Urinary bladder (tissue), 4 donors: ENCODE results near the gene RANBP2. TPM values are rescaled to one million over a fixed set of nuclear protein-coding genes. Genes with fewer than 3 reads are reported as not detected.
"Not testable (repeated sequence)": the region's sequence is repeated elsewhere in the genome, so short reads cannot be mapped to it uniquely, and the experiment has no call there.

ENCODE experiments used
- DNase-seq: peaks from one replicate; pipeline ENCODE4 v3.0.0-alpha.2; 2015; ENCODE audit errors: extremely low spot score
- H3K27ac ChIP-seq: one replicate; pipeline ENCODE4 v1.5.1; 2013; ENCODE audit warnings: low read depth, mild to moderate bottlenecking, moderate library complexity
- H3K36me3 ChIP-seq: one replicate; pipeline ENCODE4 v1.6.1; 2013; ENCODE audit warnings: mild to moderate bottlenecking, moderate library complexity; ENCODE audit not compliant: insufficient read depth
- H3K4me1 ChIP-seq: one replicate; pipeline ENCODE4 v1.6.1; 2013; ENCODE audit warnings: mild to moderate bottlenecking, moderate library complexity; ENCODE audit not compliant: insufficient read depth
- H3K4me3 ChIP-seq: one replicate; pipeline ENCODE4 v1.5.1; 2013; ENCODE audit warnings: low read depth, low read length
- WGBS: extraction: QIAGEN DNeasy Blood & Tissue Kit; methylation state at CpG from one replicate; pipeline ENCODE4 v1.1.7; 2013; 5-methylcytosine and 5-hydroxymethylcytosine counted together
- polyA plus RNA-seq: library from polyadenylated mRNA; stranded (reverse); fragments of 200-250 nt; gene quantifications from one replicate; pipeline ENCODE4 v1.2.3, GENCODE V29; 2013
- total RNA-seq: library from RNA; depleted of rRNA; stranded (reverse); fragments of >200 nt; gene quantifications from one replicate; pipeline ENCODE4 v1.2.3, GENCODE V29; 2014
- donor health status: healthy with polysubstance abuse.
- donor health status: healthy.

RANBP2 gene
- total RNA-seq (121 TPM), polyA plus RNA-seq (19.2 TPM)

- H3K4me3 ChIP-seq = peak within 1 kb of the TSS; percentile 59
- under 1% methylated on average over 97 of the region's 97 CpGs for WGBS
- peak within 1 kb of the TSS; percentile 99 for H3K27ac ChIP-seq
- no peaks in the 10 kb centered on the region for H3K36me3 ChIP-seq
- DNase-seq = peak; percentile 85
- no peaks in the 10 kb centered on the region for H3K4me1 ChIP-seq
Observed at GRCh38 chr2:108719149-108720044, at the start of gene RANBP2. TSS of gene RANBP2 (plus strand) at chr2:108719482. CDS start at chr2:108719607, 125 bp downstream.

DNA sequence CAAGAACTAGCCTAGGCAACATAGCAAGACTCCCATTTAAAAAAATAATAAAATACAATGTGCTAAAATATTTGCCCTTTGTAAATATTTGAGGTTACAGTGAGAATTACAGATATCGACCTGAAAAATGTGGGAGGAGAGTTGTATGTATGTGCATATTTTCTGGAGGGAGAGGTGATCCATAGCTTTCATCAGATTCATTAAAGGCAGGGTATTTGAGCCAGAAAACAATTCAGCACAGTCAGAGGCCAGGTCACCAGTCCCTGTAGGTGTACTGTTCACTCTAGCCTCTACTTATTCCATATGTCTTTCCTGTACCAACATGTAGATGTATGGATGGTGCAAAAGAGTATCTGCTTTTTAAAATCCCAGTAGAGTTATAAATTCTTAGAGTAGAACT, 49.0 kb upstream of the RANBP2 start:
- not testable (repeated sequence) for H3K4me1 ChIP-seq, H3K27ac ChIP-seq, H3K36me3 ChIP-seq, H3K4me3 ChIP-seq, DNase-seq
- 78% methylated on average over 1 of the region's 1 CpG for WGBS

DNA sequence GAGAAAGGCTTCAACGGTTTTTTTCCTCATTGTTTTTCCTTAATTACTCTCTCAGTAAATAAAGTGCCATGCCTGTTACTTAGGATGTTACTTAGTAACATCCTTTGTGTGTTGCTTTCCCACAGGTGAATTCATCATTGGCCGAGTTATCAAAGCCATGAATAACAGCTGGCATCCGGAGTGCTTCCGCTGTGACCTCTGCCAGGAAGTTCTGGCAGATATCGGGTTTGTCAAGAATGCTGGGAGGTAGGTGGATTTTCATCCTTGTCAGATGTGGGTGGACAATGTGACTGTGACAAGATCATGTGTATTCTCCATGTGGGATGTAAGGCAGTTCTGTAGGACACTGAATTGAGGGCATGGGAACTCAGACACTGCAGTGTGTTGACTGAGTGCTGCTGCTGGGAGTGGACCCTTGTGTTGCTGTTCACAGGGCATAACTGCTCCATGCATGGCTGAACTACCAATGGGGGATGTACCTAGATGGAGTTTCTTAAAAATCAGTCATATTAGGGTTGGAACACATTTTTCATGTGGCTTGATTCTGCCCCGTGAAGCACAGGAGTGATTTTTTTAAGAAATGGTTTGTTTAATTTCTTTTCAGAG, 47.0 kb upstream of the RANBP2 start:
- H3K4me3 ChIP-seq, DNase-seq, H3K36me3 ChIP-seq, H3K4me1 ChIP-seq, H3K27ac ChIP-seq: not testable (repeated sequence)
- 81% methylated on average over 1 of the region's 6 CpGs for WGBS

GRCh38 chr2:108676522-108676921, 42.8 kb upstream of the RANBP2 start:
- not testable (repeated sequence) for H3K4me3 ChIP-seq, H3K36me3 ChIP-seq, H3K27ac ChIP-seq, DNase-seq, H3K4me1 ChIP-seq
- WGBS = no CpG with 5 or more reads among the region's 1 CpG

DNA sequence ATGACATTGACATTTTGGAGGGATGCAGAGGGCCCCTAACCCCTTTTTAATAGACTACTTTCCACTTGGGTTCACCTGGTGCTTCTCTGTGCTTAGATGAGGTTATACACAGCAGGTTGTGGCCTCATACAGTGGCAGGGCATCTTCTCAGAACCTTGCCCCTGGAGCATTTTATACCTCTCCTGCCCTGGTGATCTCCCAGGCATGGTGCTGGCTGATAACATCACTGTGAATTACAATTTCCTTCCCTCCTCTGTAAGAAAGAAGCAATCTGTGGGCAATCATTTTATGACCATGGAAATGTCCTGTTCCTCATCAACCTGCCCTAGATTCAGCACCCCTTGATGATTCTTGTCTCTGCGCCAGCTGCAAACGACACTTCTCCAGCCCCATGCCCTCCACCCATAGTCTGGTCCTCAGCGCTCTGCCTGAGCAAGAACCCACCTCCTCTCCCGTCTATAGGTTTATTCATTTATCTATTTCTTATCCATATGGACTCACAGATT, 42.0 kb upstream of the RANBP2 start:
- 85% methylated on average over 4 of the region's 4 CpGs for WGBS
- not testable (repeated sequence) for H3K27ac ChIP-seq, H3K36me3 ChIP-seq

GRCh38 chr2:108678198-108678651, 41.1 kb upstream of the RANBP2 start:
- H3K27ac ChIP-seq, H3K4me3 ChIP-seq, H3K4me1 ChIP-seq, DNase-seq, H3K36me3 ChIP-seq: not testable (repeated sequence)
- WGBS = 34% methylated on average over 4 of the region's 4 CpGs

More for the DNA sequence above, 42.0 kb upstream of the RANBP2 start:
- H3K4me1 ChIP-seq, DNase-seq, H3K4me3 ChIP-seq: not testable (repeated sequence)

GRCh38 chr2:108680805-108681204, 38.5 kb upstream of the RANBP2 start:
- H3K27ac ChIP-seq, H3K4me3 ChIP-seq, DNase-seq, H3K4me1 ChIP-seq, H3K36me3 ChIP-seq: not testable (repeated sequence)
- no CpG with 5 or more reads among the region's 2 CpGs for WGBS

DNA sequence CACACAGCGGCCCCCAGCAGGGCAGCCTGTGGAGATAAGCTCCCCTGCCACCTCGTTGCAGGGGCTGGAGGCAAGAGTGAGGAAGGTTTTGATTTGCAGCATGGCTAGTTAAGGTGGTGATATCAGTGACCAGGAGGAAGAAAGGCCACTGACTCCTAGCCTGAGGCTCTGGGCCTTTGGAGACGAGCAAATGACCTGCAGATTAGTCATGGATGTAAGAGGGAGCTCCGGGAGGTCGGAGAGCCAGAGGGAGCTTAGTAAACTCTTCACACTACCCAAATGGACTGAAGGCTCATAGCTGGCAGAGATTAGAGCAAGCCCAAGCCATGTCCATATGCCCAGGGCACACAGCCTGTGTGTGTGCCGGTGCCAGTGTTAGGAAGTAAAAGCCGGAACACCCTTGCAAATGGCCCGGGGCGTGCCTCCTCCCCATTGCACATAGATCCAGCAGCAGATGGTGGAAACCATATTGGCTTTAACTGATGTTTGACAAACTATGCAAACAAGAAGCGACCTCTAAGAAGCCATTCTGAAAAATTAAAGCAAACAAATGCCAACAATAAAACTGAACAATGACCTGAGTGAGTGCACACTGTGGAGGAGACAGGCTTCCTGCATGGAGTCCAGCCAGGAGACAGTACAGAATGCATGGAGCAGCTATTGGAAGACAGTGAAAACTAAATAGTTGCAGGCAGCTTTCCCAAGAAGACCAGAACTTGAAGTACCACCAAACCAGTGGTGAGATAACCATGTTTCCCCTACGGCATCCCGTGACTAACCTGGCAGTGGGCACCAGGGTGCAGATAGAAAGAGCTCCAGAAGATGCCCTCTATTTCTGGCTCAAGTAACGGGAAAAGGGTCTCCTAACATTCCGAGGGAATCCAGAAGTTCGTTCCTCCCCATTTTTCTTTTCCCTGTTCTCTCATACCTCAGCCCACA, 30.2 kb upstream of the RANBP2 start:
- WGBS = 76% methylated on average over 8 of the region's 15 CpGs
- H3K4me3 ChIP-seq, H3K4me1 ChIP-seq, H3K36me3 ChIP-seq, DNase-seq, H3K27ac ChIP-seq: not testable (repeated sequence)

GRCh38 chr2:108690001-108690400, 29.3 kb upstream of the RANBP2 start:
- WGBS = no CpG with 5 or more reads among the region's 1 CpG
- not testable (repeated sequence) for H3K36me3 ChIP-seq, DNase-seq, H3K27ac ChIP-seq, H3K4me3 ChIP-seq, H3K4me1 ChIP-seq

GRCh38 chr2:108691447-108691846, 27.8 kb upstream of the RANBP2 start:
- no peak overlapping the region for H3K27ac ChIP-seq

DNA sequence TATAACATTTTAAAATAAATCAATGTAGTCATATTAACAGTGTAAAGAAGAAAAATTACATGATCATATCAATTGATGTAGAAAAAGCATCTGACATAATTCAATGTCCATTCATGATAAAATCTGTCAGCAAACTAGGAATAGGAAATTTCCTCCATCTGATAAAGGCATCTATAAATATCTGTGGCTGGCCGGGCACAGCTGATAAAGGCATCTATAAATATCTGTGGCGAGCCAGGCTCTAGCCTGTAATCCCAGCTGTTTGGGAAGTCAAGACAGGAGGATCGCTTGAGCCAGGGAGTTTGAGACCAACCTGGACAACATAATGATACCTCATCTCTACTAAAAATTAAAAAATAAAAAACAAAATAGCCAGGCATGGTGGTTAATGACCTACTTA, 18.1 kb upstream of the RANBP2 start:
- no peaks in the 10 kb centered on the region for H3K36me3 ChIP-seq
- no peak for DNase-seq
- H3K4me1 ChIP-seq = no peaks in the 10 kb centered on the region
- 11% methylated on average over 3 of the region's 3 CpGs for WGBS
- H3K27ac ChIP-seq = no peak overlapping the region
- H3K4me3 ChIP-seq = no peak overlapping the region

More at GRCh38 chr2:108691447-108691846, 27.8 kb upstream of the RANBP2 start:
- no peaks in the 10 kb centered on the region for H3K4me1 ChIP-seq
- H3K36me3 ChIP-seq = no peaks in the 10 kb centered on the region
- DNase-seq = no peak
- 98% methylated on average over 7 of the region's 7 CpGs for whole genome bisulfite sequencing
- no peak overlapping the region for H3K4me3 ChIP-seq

DNA sequence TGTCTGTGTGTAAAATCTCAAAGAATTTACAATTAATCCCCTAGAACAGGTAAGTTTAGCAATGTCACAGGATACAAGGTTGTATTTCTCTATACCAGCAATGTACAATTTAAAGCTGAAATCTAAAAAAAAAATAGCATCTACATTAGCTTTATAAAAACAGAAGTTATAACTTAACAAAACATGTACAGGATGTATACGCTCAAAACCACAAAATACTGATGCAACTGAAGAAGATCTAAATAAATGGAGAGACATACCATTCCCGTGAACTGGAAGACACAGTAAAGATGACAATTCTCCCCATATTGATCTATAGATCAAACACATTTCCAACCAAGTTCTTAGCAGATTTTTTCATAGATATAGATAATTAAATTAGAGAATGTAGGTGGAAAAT, 17.5 kb upstream of the RANBP2 start:
- no peak for DNase-seq
- Histone ChIP-seq H3K4me3 (no peak overlapping the region), H3K36me3 (no peaks in the 10 kb centered on the region), H3K27ac (no peak overlapping the region), H3K4me1 (no peaks in the 10 kb centered on the region)
- 73% methylated on average over 2 of the region's 2 CpGs for WGBS

GRCh38 chr2:108704871-108705270, 14.4 kb upstream of the RANBP2 start:
- WGBS = 83% methylated on average over 1 of the region's 1 CpG
- H3K27ac ChIP-seq = no peak overlapping the region
- no peaks in the 10 kb centered on the region for H3K36me3 ChIP-seq

More at GRCh38 chr2:108704871-108705270, 14.4 kb upstream of the RANBP2 start:
- H3K4me1 ChIP-seq = no peaks in the 10 kb centered on the region
- DNase-seq = no peak
- no peak overlapping the region for H3K4me3 ChIP-seq
